ENCODE results near the gene SGCA. TPM values are rescaled to one million over a fixed set of nuclear protein-coding genes. Genes with fewer than 3 reads are reported as not detected.

The SGCA gene
- total and polyA plus RNA-seq, 2 of the 13 experiments (the other 11 are each of a cell fraction or from before 2014, with no cell fraction given) = not detected

- TF ChIP-seq NKX3-1 (CRISPR knock-in tag; IDR thresholded peaks at IDR 0.05) (no peak), SRSF9 (IDR thresholded peaks at IDR 0.05; ENCODE audit: borderline replicate concordance, insufficient read depth, low read depth, low read length, poor library complexity, severe bottlenecking) (no peak), ZNF747 (CRISPR knock-in tag; IDR thresholded peaks at IDR 0.05; ENCODE audit: borderline replicate concordance) (0 out of 2 replicates have a peak, but pooled peaks have one; percentile 56), SPEN (CRISPR knock-in tag; IDR thresholded peaks at IDR 0.05; ENCODE audit: low read depth) (peak; percentile 44; the same call in 1 of the 2 replicates), ARNTL (CRISPR knock-in tag; IDR thresholded peaks at IDR 0.05) (no peak), JDP2 (CRISPR knock-in tag; IDR thresholded peaks at IDR 0.05; ENCODE audit: borderline replicate concordance) (no peak), ZNF460 (CRISPR knock-in tag; IDR thresholded peaks at IDR 0.05; ENCODE audit: borderline replicate concordance) (no peak), ZNF512B (CRISPR knock-in tag; IDR thresholded peaks at IDR 0.05; ENCODE audit: borderline replicate concordance) (no peak), MAF1 (CRISPR knock-in tag; IDR thresholded peaks at IDR 0.05; ENCODE audit: borderline replicate concordance) (no peak), ZNF160 (CRISPR knock-in tag; IDR thresholded peaks at IDR 0.05) (no peak), EHMT2 (IDR thresholded peaks at IDR 0.05; ENCODE audit: borderline replicate concordance, low read depth, low read length) (no peak), UBTF (CRISPR knock-in tag; IDR thresholded peaks at IDR 0.05) (no peak), THAP8 (CRISPR knock-in tag; IDR thresholded peaks at IDR 0.05; ENCODE audit: borderline replicate concordance) (no peak), SCMH1 (CRISPR knock-in tag; IDR thresholded peaks at IDR 0.05; ENCODE audit: borderline replicate concordance) (no peak), CENPX (CRISPR knock-in tag; IDR thresholded peaks at IDR 0.05) (no peak), ZNF546 (CRISPR knock-in tag; conservative IDR thresholded peaks at IDR 0.05) (no peak), KMT2A (CRISPR knock-in tag; IDR thresholded peaks at IDR 0.05) (no peak), ZSCAN20 (CRISPR knock-in tag; IDR thresholded peaks at IDR 0.05; ENCODE audit: borderline replicate concordance) (peak; percentile 41; the same call in 1 of the 2 replicates), MEF2D (CRISPR knock-in tag; IDR thresholded peaks at IDR 0.05) (no peak; the same call in 1 of the 2 replicates), NFE2L2 (IDR thresholded peaks at IDR 0.05; ENCODE audit: low read length) (no peak), NR3C1 (CRISPR knock-in tag; IDR thresholded peaks at IDR 0.05) (no peak)
These were observed 34.9 kb downstream of the SGCA start (continued) for GRCh38 chr17:50200457-50201275.
